Mononuclear cell (primary cell): ENCODE data around the gene AKT1. TPM values are rescaled to one million over a fixed set of nuclear protein-coding genes. Genes with fewer than 3 reads are reported as not detected.
A peak's percentile ranks its signal among the peaks of the same experiment; 100 is the strongest.
"Not testable (repeated sequence)": the region's sequence is repeated elsewhere in the genome, so short reads cannot be mapped to it uniquely, and the experiment has no call there.

Experiments
- H3K27me3 ChIP-seq: 2 replicates; pipeline ENCODE4 v1.6.0; 2011; ENCODE audit warnings: low read length, control low read depth; ENCODE audit not compliant: insufficient read depth
- H3K4me1 ChIP-seq: 2 replicates; pipeline ENCODE4 v1.5.1; 2011; ENCODE audit warnings: mild to moderate bottlenecking, low read length, control low read depth; ENCODE audit not compliant: insufficient read depth
- H3K4me3 ChIP-seq: 2 replicates; pipeline ENCODE4 v1.5.1; 2011; ENCODE audit warnings: mild to moderate bottlenecking, low read length, moderate library complexity
- H3K9me3 ChIP-seq: 2 replicates; pipeline ENCODE4 v1.5.1; 2011; ENCODE audit warnings: low read depth, mild to moderate bottlenecking, control low read depth, low read length
- total RNA-seq: library from RNA; depleted of rRNA; stranded (reverse); fragments of >200 nt; gene quantifications from one replicate; pipeline ENCODE4 v1.2.3, GENCODE V29; 2012

The AKT1 gene
- total RNA-seq, 1 donor, result 86.8 TPM

GRCh38 chr14:104730487-104730886, 65.1 kb downstream of the AKT1 start:
- no peaks in the 10 kb centered on the region for H3K4me1 ChIP-seq
- no peak overlapping the region for H3K4me3 ChIP-seq
- H3K9me3 ChIP-seq, result no peaks in the 10 kb centered on the region
- H3K27me3 ChIP-seq, result no peaks in the 10 kb centered on the region

- H3K9me3 ChIP-seq, result no peaks in the 10 kb centered on the region
- no peaks in the 10 kb centered on the region for H3K27me3 ChIP-seq
- H3K4me1 ChIP-seq, result peaks cover 2% of the 10 kb centered on the region
- H3K4me3 ChIP-seq, result no peak overlapping the region
Measured at GRCh38 chr14:104729835-104730181, 65.7 kb downstream of the AKT1 start.

GRCh38 chr14:104729176-104729834, 66.2 kb downstream of the AKT1 start:
- H3K9me3 ChIP-seq, H3K4me3 ChIP-seq, H3K4me1 ChIP-seq, H3K27me3 ChIP-seq: not testable (repeated sequence)

- no peak overlapping the region for H3K4me3 ChIP-seq
- H3K27me3 ChIP-seq, result no peaks in the 10 kb centered on the region
- H3K9me3 ChIP-seq, result no peaks in the 10 kb centered on the region
- H3K4me1 ChIP-seq, result peaks cover 8% of the 10 kb centered on the region
Measured at GRCh38 chr14:104728631-104729030, 66.9 kb downstream of the AKT1 start.

GRCh38 chr14:104726600-104727451, 68.7 kb downstream of the AKT1 start:
- no peaks in the 10 kb centered on the region for H3K27me3 ChIP-seq
- no peak overlapping the region for H3K4me3 ChIP-seq
- H3K9me3 ChIP-seq, result no peaks in the 10 kb centered on the region
- peaks cover 13% of the 10 kb centered on the region for H3K4me1 ChIP-seq

GRCh38 chr14:104725772-104726548, 69.6 kb downstream of the AKT1 start:
- no peaks in the 10 kb centered on the region for H3K27me3 ChIP-seq
- peaks cover 13% of the 10 kb centered on the region for H3K4me1 ChIP-seq
- H3K9me3 ChIP-seq, result no peaks in the 10 kb centered on the region
- H3K4me3 ChIP-seq, result no peak overlapping the region

- no peak overlapping the region for H3K4me3 ChIP-seq
Measured at GRCh38 chr14:104724981-104725771, 70.4 kb downstream of the AKT1 start.

GRCh38 chr14:104724407-104724980, 71.1 kb downstream of the AKT1 start:
- Histone ChIP-seq H3K4me1 (peaks cover 13% of the 10 kb centered on the region), H3K4me3 (peak overlapping the region; percentile 37), H3K27me3 (no peaks in the 10 kb centered on the region), H3K9me3 (no peaks in the 10 kb centered on the region)

More at GRCh38 chr14:104724981-104725771, 70.4 kb downstream of the AKT1 start:
- no peaks in the 10 kb centered on the region for H3K27me3 ChIP-seq
- H3K9me3 ChIP-seq, result no peaks in the 10 kb centered on the region
- H3K4me1 ChIP-seq, result peaks cover 13% of the 10 kb centered on the region

- H3K9me3 ChIP-seq, result no peaks in the 10 kb centered on the region
- H3K4me3 ChIP-seq, result peak within 1 kb of the TSS; percentile 63
- no peaks in the 10 kb centered on the region for H3K27me3 ChIP-seq
- peaks cover 13% of the 10 kb centered on the region for H3K4me1 ChIP-seq
Measured at GRCh38 chr14:104723651-104724406, 71.7 kb downstream of the AKT1 start, which contains the start of gene ADSS1. Gene ADSS1 (plus strand): TSS chr14:104724229. CDS start chr14:104724271, 42 bp downstream.

GRCh38 chr14:104722938-104723650, 72.5 kb downstream of the AKT1 start:
- Histone ChIP-seq H3K27me3 (no peaks in the 10 kb centered on the region), H3K9me3 (no peaks in the 10 kb centered on the region), H3K4me1 (peaks cover 13% of the 10 kb centered on the region), H3K4me3 (peak overlapping the region; percentile 63)

- no peak overlapping the region for H3K4me3 ChIP-seq
Measured at GRCh38 chr14:104721505-104722431, 73.8 kb downstream of the AKT1 start.

More at GRCh38 chr14:104721505-104722431, 73.8 kb downstream of the AKT1 start:
- Histone ChIP-seq H3K27me3 (no peaks in the 10 kb centered on the region), H3K4me1 (peaks cover 13% of the 10 kb centered on the region), H3K9me3 (no peaks in the 10 kb centered on the region)
